Esophagus (tissue), 2 donors: ENCODE measurements around the gene PIGU. TPM values are rescaled to one million over a fixed set of nuclear protein-coding genes. Genes with fewer than 3 reads are reported as not detected.

ENCODE experiments used
- H3K27ac ChIP-seq, 2 donors: one replicate each; pipeline ENCODE4 v1.5.1; 2013; ENCODE audit warnings: low read depth in 2 of 2, mild to moderate bottlenecking in 2 of 2, inconsistent platforms in 1 of 2, low read length in 1 of 2, moderate library complexity in 1 of 2
- H3K27me3 ChIP-seq, 2 donors: one replicate each; pipeline ENCODE4 v1.6.1; 2013; ENCODE audit warnings: low read length in 2 of 2, control low read depth in 1 of 2, mild to moderate bottlenecking in 1 of 2; ENCODE audit not compliant: insufficient read depth in 2 of 2, control insufficient read depth in 1 of 2
- H3K36me3 ChIP-seq, 2 donors: one replicate each; pipeline ENCODE4 v1.6.1; 2013; ENCODE audit warnings: low read length in 1 of 2; ENCODE audit not compliant: control insufficient read depth in 2 of 2, insufficient read depth in 2 of 2
- H3K4me1 ChIP-seq, 2 donors: one replicate each; pipeline ENCODE4 v1.6.1; 2013; ENCODE audit warnings: low read length in 1 of 2; ENCODE audit not compliant: control insufficient read depth in 2 of 2, insufficient read depth in 2 of 2
- H3K4me3 ChIP-seq, 2 donors: one replicate each; pipeline ENCODE4 v1.5.1; 2013; ENCODE audit warnings: low read length in 2 of 2, mild to moderate bottlenecking in 2 of 2, low read depth in 1 of 2, moderate library complexity in 1 of 2
- H3K9me3 ChIP-seq, 2 donors: one replicate each; pipeline ENCODE4 v1.6.1; 2013; ENCODE audit warnings: mild to moderate bottlenecking in 2 of 2, low read depth in 1 of 2, low read length in 1 of 2, moderate library complexity in 1 of 2; ENCODE audit not compliant: control insufficient read depth in 2 of 2, insufficient read depth in 1 of 2
- WGBS, 2 donors: extraction: QIAGEN DNeasy Blood & Tissue Kit; methylation state at CpG; one replicate each; pipeline ENCODE4 v1.1.7; 2013; 5-methylcytosine and 5-hydroxymethylcytosine counted together
- polyA plus RNA-seq, 2 donors: library from polyadenylated mRNA; stranded (reverse); fragments of 200-250 nt; gene quantifications; one replicate each; pipeline ENCODE4 v1.2.3, GENCODE V29; 2013
- donor health status: healthy with polysubstance abuse.
- donor health status: Bipolar disorder and iron deficiency.

The PIGU gene
- polyA plus RNA-seq, 2 donors = 14.2 to 22.5 TPM

DNA sequence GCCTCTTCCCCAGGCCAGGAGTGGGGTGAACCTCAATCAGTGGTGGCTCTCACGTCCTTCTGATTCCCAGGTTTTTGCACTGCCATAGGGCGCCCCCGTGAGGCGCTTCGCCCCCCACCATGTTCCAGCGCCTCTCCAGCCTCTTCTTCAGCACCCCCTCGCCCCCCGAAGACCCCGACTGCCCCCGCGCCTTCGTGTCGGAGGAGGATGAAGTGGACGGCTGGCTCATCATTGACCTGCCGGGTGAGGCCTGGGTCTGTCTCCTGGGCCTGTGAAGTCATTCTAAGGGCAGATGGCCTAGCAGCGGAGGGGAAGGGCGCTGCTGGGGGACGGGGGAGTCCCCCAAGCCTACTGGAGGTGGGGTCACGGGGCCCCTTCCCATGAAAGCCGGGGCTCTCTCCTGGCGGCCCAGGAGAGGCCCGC is 31.7 kb upstream of the PIGU start:
- 5 to 9% methylated on average over 21 to 22 of the region's 22 CpGs for WGBS, 2 donors
- H3K27me3 ChIP-seq = no peaks in the 10 kb centered on the region
- H3K9me3 ChIP-seq = no peaks in the 10 kb centered on the region
- peak overlapping the region; percentile 54 to 65 for H3K4me3 ChIP-seq
- peak overlapping the region; percentile 81 to 86 for H3K27ac ChIP-seq
- peaks cover 0 to 17% of the 10 kb centered on the region in 2 donors for H3K4me1 ChIP-seq
- peaks cover 0 to 12% of the 10 kb centered on the region in 2 donors for H3K36me3 ChIP-seq

DNA sequence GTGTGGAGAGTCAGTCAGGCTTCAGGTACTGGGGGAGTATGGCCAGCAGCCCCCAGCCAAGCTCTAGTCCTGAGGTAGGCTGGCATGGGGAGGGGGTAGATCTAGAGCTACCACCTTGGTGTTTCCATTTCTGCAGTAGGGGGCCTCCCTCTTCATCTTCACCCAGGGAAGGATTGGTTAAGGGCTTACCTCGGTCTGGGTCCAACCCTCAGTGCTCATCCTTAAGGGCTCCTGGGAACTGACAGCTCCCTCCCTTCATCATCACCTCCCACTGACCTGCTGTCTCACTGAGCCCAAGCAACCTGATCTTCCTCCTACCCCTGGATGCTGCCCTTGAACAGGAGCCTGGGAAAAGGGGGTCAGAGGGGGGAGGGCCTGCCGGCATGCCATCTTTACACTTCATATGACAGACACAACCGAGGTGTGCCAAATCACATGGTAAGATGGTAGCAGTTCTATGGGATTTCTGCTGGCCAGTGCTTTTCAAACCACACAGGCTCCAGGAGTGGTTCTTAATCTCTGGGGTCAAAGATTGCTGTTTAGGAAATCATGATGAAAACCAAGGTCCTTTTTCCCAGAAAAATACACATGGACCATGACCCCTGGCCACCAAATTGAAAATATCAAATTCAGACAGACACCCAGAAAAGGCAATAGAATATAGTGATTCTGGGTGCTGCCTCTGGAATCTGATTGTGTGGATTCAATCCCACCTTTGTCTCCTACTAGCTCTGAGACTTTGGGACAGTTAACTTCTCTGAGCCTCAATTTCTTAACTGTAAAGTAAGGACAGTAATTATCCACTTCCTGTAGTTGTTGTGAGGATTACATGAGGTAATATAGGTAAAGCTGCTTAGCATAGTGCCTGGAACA is 30.3 kb upstream of the PIGU start:
- 49 to 78% methylated on average over 3 of the region's 3 CpGs for WGBS, 2 donors
- H3K4me3 ChIP-seq = peak overlapping the region in 1 of 2 donors; percentile 12
- H3K36me3 ChIP-seq = peaks cover 0 to 8% of the 10 kb centered on the region in 2 donors
- no peak overlapping the region for H3K27ac ChIP-seq
- H3K9me3 ChIP-seq = no peaks in the 10 kb centered on the region
- peaks cover 0 to 17% of the 10 kb centered on the region in 2 donors for H3K4me1 ChIP-seq
- no peaks in the 10 kb centered on the region for H3K27me3 ChIP-seq

- no peaks in the 10 kb centered on the region for H3K9me3 ChIP-seq
- H3K4me1 ChIP-seq = peaks cover 0 to 17% of the 10 kb centered on the region in 2 donors
- no peaks in the 10 kb centered on the region for H3K27me3 ChIP-seq
- 90 to 100% methylated on average over 1 of the region's 1 CpG for WGBS, 2 donors
- H3K27ac ChIP-seq = peak overlapping the region; percentile 8 to 99
- H3K36me3 ChIP-seq = peaks cover 0 to 8% of the 10 kb centered on the region in 2 donors
- H3K4me3 ChIP-seq = peak overlapping the region; percentile 12 to 83
Measured at GRCh38 chr20:34706302-34706875, 29.5 kb upstream of the PIGU start.

DNA sequence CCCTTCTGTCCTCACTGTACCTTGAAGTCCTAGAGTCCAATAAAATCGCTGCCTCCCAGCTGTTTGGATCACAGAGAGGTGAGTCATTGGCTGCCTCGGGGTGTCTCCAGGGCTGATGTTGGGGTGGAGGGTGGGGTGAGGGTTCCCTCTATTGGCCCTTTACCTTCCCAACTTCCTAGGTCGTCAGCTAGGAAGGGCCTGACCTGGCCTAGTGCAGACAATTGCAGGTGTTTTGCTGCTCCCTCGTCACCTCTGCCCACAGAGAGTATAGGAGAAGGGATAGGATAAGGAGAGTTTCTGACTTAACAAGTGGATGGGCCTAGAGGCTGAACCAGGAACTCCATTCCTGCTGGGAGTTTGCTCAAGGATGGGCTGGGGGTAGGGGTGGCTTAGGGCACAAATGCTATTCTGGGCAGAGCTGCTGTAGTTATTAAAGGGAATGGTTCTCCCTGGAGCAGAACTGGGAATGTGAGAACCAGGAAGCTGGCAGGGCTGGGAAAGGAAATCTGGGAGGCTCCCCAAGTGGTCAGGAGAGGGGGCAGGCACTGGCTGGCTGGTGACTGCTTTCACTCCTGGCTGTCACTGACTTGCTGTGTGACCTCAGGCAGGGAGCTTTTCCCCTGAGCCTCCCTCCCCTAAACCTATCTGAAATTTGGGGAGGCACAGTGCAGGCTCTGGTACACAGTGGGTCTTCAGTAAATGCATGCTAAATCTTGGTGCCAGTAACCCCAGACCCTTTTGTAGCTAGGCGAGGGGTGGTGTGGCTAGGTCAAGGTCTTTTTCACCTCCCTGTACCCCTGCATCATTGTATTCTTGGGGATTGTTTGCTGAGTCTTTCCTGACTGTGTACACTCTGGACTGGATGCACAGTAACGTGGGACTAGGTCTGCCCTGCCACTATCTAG is 28.8 kb upstream of the PIGU start:
- Histone ChIP-seq H3K9me3 (no peaks in the 10 kb centered on the region), H3K27ac (peak overlapping the region; percentile 99), H3K4me1 (peaks cover 0 to 15% of the 10 kb centered on the region in 2 donors), H3K4me3 (peak overlapping the region; percentile 83), H3K27me3 (no peaks in the 10 kb centered on the region), H3K36me3 (peaks cover 0 to 3% of the 10 kb centered on the region in 2 donors)
- 38 to 41% methylated on average over 6 of the region's 6 CpGs for WGBS, 2 donors

GRCh38 chr20:34705008-34705396 is 28.1 kb upstream of the PIGU start:
- Histone ChIP-seq H3K36me3 (peaks cover 0 to 3% of the 10 kb centered on the region in 2 donors), H3K4me3 (peak overlapping the region; percentile 83), H3K4me1 (peaks cover 0 to 9% of the 10 kb centered on the region in 2 donors), H3K27me3 (no peaks in the 10 kb centered on the region), H3K27ac (peak overlapping the region; percentile 99), H3K9me3 (no peaks in the 10 kb centered on the region)
- 28 to 32% methylated on average over 5 of the region's 5 CpGs for WGBS, 2 donors

DNA sequence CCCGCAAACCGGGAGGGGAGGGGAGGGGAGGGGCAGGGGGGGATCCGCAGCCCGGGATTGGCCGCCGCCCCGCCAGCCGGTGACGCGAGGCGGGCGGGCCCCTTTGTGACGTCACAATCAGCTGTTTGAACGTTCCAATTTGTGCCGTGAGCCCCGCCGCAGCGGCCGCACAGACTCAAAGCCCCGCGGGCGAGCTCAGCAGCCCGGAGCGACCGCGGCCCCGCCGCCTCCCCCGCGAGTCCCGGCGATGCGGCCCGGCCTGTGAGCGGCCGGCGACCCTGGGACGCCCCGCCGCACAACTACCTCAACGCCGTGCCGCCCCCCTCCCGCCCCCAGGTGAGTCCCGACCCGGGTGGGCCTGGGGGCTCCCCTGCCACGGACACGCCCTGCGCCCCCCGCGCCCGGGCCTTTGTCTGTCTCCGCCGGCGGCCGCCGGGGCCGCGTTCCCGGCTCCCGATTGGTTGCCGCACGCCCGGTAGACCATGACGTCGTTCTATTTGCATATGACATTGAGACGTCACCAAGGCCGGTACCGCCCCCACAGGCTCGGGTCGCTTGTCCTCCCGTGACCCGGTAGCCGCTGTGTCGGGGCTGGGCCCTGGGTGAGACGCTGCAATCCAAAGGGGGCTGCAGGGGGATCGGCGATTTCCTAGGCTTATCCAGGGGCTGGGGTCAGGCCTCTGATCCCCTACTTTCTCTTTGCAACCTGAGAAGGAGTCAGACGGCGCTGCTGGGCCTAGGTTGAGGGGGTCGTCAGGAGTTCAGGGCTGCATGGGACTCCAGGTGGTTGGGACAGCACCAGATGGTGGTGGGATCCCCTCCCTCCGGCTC is 27.5 kb upstream of the PIGU start, which contains the start of gene TP53INP2:
Gene TP53INP2 (plus strand): TSS at position 168 of the 831 bp plus-strand sequence. CDS start 4,396 bp downstream, outside the sequence.
- H3K4me3 ChIP-seq = peak within 1 kb of the TSS; percentile 83
- no peaks in the 10 kb centered on the region for H3K9me3 ChIP-seq
- peaks cover 0 to 9% of the 10 kb centered on the region in 2 donors for H3K4me1 ChIP-seq
- 1% methylated on average over 60 to 82 of the region's 82 CpGs for WGBS, 2 donors
- H3K36me3 ChIP-seq = peaks cover 0 to 3% of the 10 kb centered on the region in 2 donors
- peak within 1 kb of the TSS; percentile 99 for H3K27ac ChIP-seq
- no peaks in the 10 kb centered on the region for H3K27me3 ChIP-seq

GRCh38 chr20:34703424-34704176 is 26.7 kb upstream of the PIGU start:
- H3K27ac ChIP-seq = peak overlapping the region; percentile 99
- H3K4me3 ChIP-seq = peak overlapping the region; percentile 83
- peaks cover 0 to 2% of the 10 kb centered on the region in 2 donors for H3K4me1 ChIP-seq
- no peaks in the 10 kb centered on the region for H3K27me3 ChIP-seq
- H3K36me3 ChIP-seq = peaks cover 0 to 3% of the 10 kb centered on the region in 2 donors
- WGBS, 2 donors = 0 to 1% methylated on average over 32 to 36 of the region's 38 CpGs
- no peaks in the 10 kb centered on the region for H3K9me3 ChIP-seq

GRCh38 chr20:34703061-34703423 is 26.1 kb upstream of the PIGU start:
- peak overlapping the region in 1 of 2 donors; percentile 83 for H3K4me3 ChIP-seq
- H3K27me3 ChIP-seq = no peaks in the 10 kb centered on the region
- WGBS, 2 donors = 34 to 35% methylated on average over 3 of the region's 3 CpGs

More at GRCh38 chr20:34703061-34703423, 26.1 kb upstream of the PIGU start:
- Histone ChIP-seq H3K9me3 (no peaks in the 10 kb centered on the region), H3K4me1 (peaks cover 0 to 2% of the 10 kb centered on the region in 2 donors), H3K36me3 (peaks cover 0 to 3% of the 10 kb centered on the region in 2 donors), H3K27ac (peak overlapping the region; percentile 56 to 99)
